OCI-LY7 (cell line): ENCODE results near the gene AGTRAP. TPM values are rescaled to one million over a fixed set of nuclear protein-coding genes. Genes with fewer than 3 reads are reported as not detected.

Experiments used
- BruUV-seq: library from RNA; stranded (reverse); fragments of 400-500 nt; replicated peaks from 2 replicates; lab custom pipeline; 2021; lab: Mats Ljungman, UMichigan
- CTCF ChIA-PET: fragments of 300-600 bp; sonication (Branson Sonifier 250); formaldehyde crosslinking; loops from one replicate; lab custom pipeline; 2022; ENCODE audit warnings: antibody characterized with exemption; ENCODE audit not compliant: unreplicated experiment; lab: Charles Lee
- POLR2A ChIA-PET: fragments of 300-600 bp; sonication (Branson Sonifier 250); formaldehyde crosslinking; loops from one replicate; lab custom pipeline; 2022; ENCODE audit warnings: antibody characterized with exemption; lab: Charles Lee
- DNase-seq: peaks from one replicate; pipeline ENCODE4 v3.0.0-alpha.2; 2015; ENCODE audit warnings: low spot score
- H2AFZ ChIP-seq: fragments of 200-600 bp; sonication (generic), shearing (Covaris generic); 2 replicates; pipeline ENCODE4 v1.6.1; 2014; ENCODE audit warnings: mild to moderate bottlenecking, antibody characterized with exemption, low read length, moderate library complexity
- H3K27ac ChIP-seq: fragments of 200-600 bp; sonication (generic); 2 replicates; pipeline ENCODE4 v1.5.1; 2014; ENCODE audit warnings: mixed run types, low read depth, mild to moderate bottlenecking, moderate library complexity, low read length, inconsistent platforms; ENCODE audit not compliant: poor library complexity, severe bottlenecking
- H3K36me3 ChIP-seq: fragments of 200-600 bp; sonication (generic); 2 replicates; pipeline ENCODE4 v1.6.1; 2014; ENCODE audit warnings: mild to moderate bottlenecking, antibody characterized with exemption, low read length, moderate library complexity, mixed read lengths; ENCODE audit not compliant: insufficient read depth
- H3K4me1 ChIP-seq: fragments of 200-600 bp; sonication (generic); 2 replicates; pipeline ENCODE4 v1.5.1; 2014; ENCODE audit warnings: mild to moderate bottlenecking, low read length; ENCODE audit not compliant: insufficient read depth, poor library complexity, severe bottlenecking
- H3K4me2 ChIP-seq: fragments of 200-600 bp; sonication (generic); 2 replicates; pipeline ENCODE4 v1.6.1; 2014; ENCODE audit warnings: mild to moderate bottlenecking, low read length
- H3K4me3 ChIP-seq: fragments of 200-600 bp; sonication (generic); 2 replicates; pipeline ENCODE4 v1.5.1; 2014; ENCODE audit warnings: mild to moderate bottlenecking, low read depth, low read length; ENCODE audit not compliant: poor library complexity, severe bottlenecking
- H3K79me2 ChIP-seq: fragments of 200-600 bp; sonication (generic); 2 replicates; pipeline ENCODE4 v1.6.1; 2016; ENCODE audit warnings: low read depth, mild to moderate bottlenecking, low read length, moderate library complexity, mixed read lengths; ENCODE audit not compliant: insufficient read depth
- H3K9me2 ChIP-seq: fragments of 200-600 bp; sonication (generic); 2 replicates; pipeline ENCODE4 v1.6.1; 2016; ENCODE audit warnings: mild to moderate bottlenecking, low read length, mixed read lengths; ENCODE audit not compliant: insufficient read depth
- H3K9me3 ChIP-seq: fragments of 200-600 bp; sonication (generic); 2 replicates; pipeline ENCODE4 v1.6.1; 2014; ENCODE audit warnings: mild to moderate bottlenecking, mixed run types, low read length, mixed read lengths
- H4K20me1 ChIP-seq: fragments of 200-600 bp; sonication (generic); 2 replicates; pipeline ENCODE4 v1.6.1; 2014; ENCODE audit warnings: mild to moderate bottlenecking, antibody characterized with exemption, low read length, moderate library complexity, mixed read lengths; ENCODE audit not compliant: insufficient read depth
- CTCF ChIP-seq: fragments of 200-600 bp; sonication (generic); conservative IDR thresholded peaks from 2 replicates; pipeline ENCODE4 v1.5.1; 2014; ENCODE audit warnings: mild to moderate bottlenecking, antibody characterized with exemption, low read length, moderate library complexity, mixed read lengths
- EZH2phosphoT487 ChIP-seq: fragments of 200-600 bp; sonication (generic); IDR thresholded peaks from 2 replicates; pipeline ENCODE4 v1.6.1; 2018; ENCODE audit warnings: low read depth, borderline replicate concordance, mild to moderate bottlenecking, mixed run types, antibody characterized with exemption, low read length, moderate library complexity, mixed read lengths
- intact Hi-C: fragments of 100-400 bp; cut with micrococcal nuclease; formaldehyde crosslinking; loops from one replicate; pipeline ENCODE4 v1.10.0; 2022; ENCODE audit not compliant: unreplicated experiment
- total RNA-seq, 2 experiments: library from RNA; depleted of rRNA in 1 of 2; stranded (reverse); fragments of >200 nt in 1 of 2; shearing (Covaris generic) in 1 of 2; gene quantifications; 2 replicates each; pipeline ENCODE4 v1.2.3, GENCODE V29; 2014 to 2022

Gene AGTRAP
- total RNA-seq, 2 experiments from 2014 or later: 36.1 to 40.0 TPM

- no TSS peak for BruUV-seq
Measured at GRCh38 chr1:11790880-11791715, 55.2 kb downstream of the AGTRAP start.

GRCh38 chr1:11792106-11792505, 56.2 kb downstream of the AGTRAP start:
- Histone ChIP-seq H3K4me2 (no peak overlapping the region), H3K9me3 (no peaks in the 10 kb centered on the region), H3K36me3 (peaks cover 43% of the 10 kb centered on the region; the same call in 1 of the 2 replicates), H3K4me3 (no peak overlapping the region), H3K4me1 (no peaks in the 10 kb centered on the region), H3K27ac (no peak overlapping the region), H3K9me2 (no peaks in the 10 kb centered on the region), H4K20me1 (no peaks in the 10 kb centered on the region), H3K79me2 (no peaks in the 10 kb centered on the region), H2AFZ (no peak overlapping the region)
- BruUV-seq: no TSS peak
- intact Hi-C loops: no loop called here
- POLR2A ChIA-PET: interaction anchor here (1.2 kb wide), 1 partner anchor 11 kb away, joined by 5 read pairs; no protein-coding TSS in a partner anchor
- DNase-seq: no peak
- TF ChIP-seq CTCF (no peak), EZH2phosphoT487 (no peak)
- CTCF ChIA-PET: no interaction called here

More at GRCh38 chr1:11790880-11791715, 55.2 kb downstream of the AGTRAP start:
- Histone ChIP-seq H3K4me1 (peaks cover 6% of the 10 kb centered on the region), H3K4me3 (no peak overlapping the region), H2AFZ (no peak overlapping the region), H4K20me1 (no peaks in the 10 kb centered on the region), H3K27ac (no peak overlapping the region), H3K79me2 (no peaks in the 10 kb centered on the region), H3K9me2 (no peaks in the 10 kb centered on the region), H3K4me2 (no peak overlapping the region), H3K9me3 (no peaks in the 10 kb centered on the region), H3K36me3 (peaks cover 38% of the 10 kb centered on the region; the same call in 1 of the 2 replicates)
- TF ChIP-seq EZH2phosphoT487 (no peak), CTCF (no peak)
- DNase-seq: no peak
- ChIA-PET POLR2A (no interaction called here), CTCF (no interaction called here)
- intact Hi-C loops: no loop called here

- BruUV-seq: no TSS peak
- CTCF ChIA-PET: no interaction called here
- no peaks in the 10 kb centered on the region for H3K4me1 ChIP-seq
- H3K9me2 ChIP-seq: no peaks in the 10 kb centered on the region
- H3K4me2 ChIP-seq: no peak overlapping the region
- no peaks in the 10 kb centered on the region for H4K20me1 ChIP-seq
- intact Hi-C loops: no loop called here
- no peak overlapping the region for H2AFZ ChIP-seq
- H3K4me3 ChIP-seq: no peak overlapping the region
- POLR2A ChIA-PET: interaction anchor here (0.5 kb wide), 1 partner anchor 188 kb away, joined by 3 read pairs; no protein-coding TSS in a partner anchor
- H3K9me3 ChIP-seq: no peaks in the 10 kb centered on the region
- no peak for TF ChIP-seq EZH2phosphoT487
- TF ChIP-seq CTCF: no peak
- no peak for DNase-seq
- H3K79me2 ChIP-seq: no peaks in the 10 kb centered on the region
- no peak overlapping the region for H3K27ac ChIP-seq
- peaks cover 56% of the 10 kb centered on the region; the same call in 1 of the 2 replicates for H3K36me3 ChIP-seq
Measured at GRCh38 chr1:11793819-11794218, 57.9 kb downstream of the AGTRAP start.
